SK-N-SH (cell line): ENCODE results near the gene PDGFRA.

Experiments
- CTCF ChIP-seq: fragments of 200-600 bp; sonication (generic); IDR thresholded peaks from 2 replicates; pipeline ENCODE4 v1.6.1; 2017; ENCODE audit warnings: antibody characterized with exemption, mild to moderate bottlenecking, moderate library complexity
- EP300 ChIP-seq, 2 experiments: IDR thresholded peaks; 2 replicates each; pipeline versions ENCODE4 v1.4.0 to v1.6.1; 2012; ENCODE audit warnings: borderline replicate concordance in 1 of 2, low read depth in 1 of 2, low read length in 1 of 2
- JUND ChIP-seq: IDR thresholded peaks from 2 replicates; pipeline ENCODE4 v1.4.0; 2012
- REST ChIP-seq: IDR thresholded peaks from 2 replicates; pipeline ENCODE4 v1.6.1; 2012; ENCODE audit warnings: mild to moderate bottlenecking, low read depth, low read length, moderate library complexity
- SIN3A ChIP-seq: IDR thresholded peaks from 2 replicates; pipeline ENCODE4 v1.6.1; 2012; ENCODE audit warnings: low read depth, mild to moderate bottlenecking, low read length, moderate library complexity, borderline replicate concordance
- ZBTB33 ChIP-seq: IDR thresholded peaks from 2 replicates; pipeline ENCODE4 v1.4.0; 2012; ENCODE audit warnings: low read depth, borderline replicate concordance

- TF ChIP-seq CTCF (no peak), REST (no peak), ZBTB33 (no peak), JUND (no peak), EP300 (IDR thresholded peaks at IDR 0.05; ENCODE audit: borderline replicate concordance in 1 of 2, low read depth in 1 of 2, low read length in 1 of 2) (no peak), SIN3A (no peak)
These were observed 9.3 kb downstream of the PDGFRA start for GRCh38 chr4:54238389-54238788.
